SK-N-SH (cell line): ENCODE results near the gene HSPBP1. TPM values are rescaled to one million over a fixed set of nuclear protein-coding genes. Genes with fewer than 3 reads are reported as not detected.

Source experiments
- CHD2 ChIP-seq: fragments of 150-350 bp; IDR thresholded peaks from 2 replicates; pipeline ENCODE4 v1.6.1; 2018; ENCODE audit warnings: low read length; ENCODE audit not compliant: partially characterized antibody
- CTCF ChIP-seq: fragments of 200-600 bp; sonication (generic); IDR thresholded peaks from 2 replicates; pipeline ENCODE4 v1.6.1; 2017; ENCODE audit warnings: antibody characterized with exemption, mild to moderate bottlenecking, moderate library complexity
- ELF1 ChIP-seq: IDR thresholded peaks from 2 replicates; pipeline ENCODE4 v1.4.0; 2012
- EZH2phosphoT487 ChIP-seq: fragments of 200-600 bp; sonication (generic); IDR thresholded peaks from 2 replicates; pipeline ENCODE4 v1.6.1; 2017; ENCODE audit warnings: low read depth, mixed run types, mild to moderate bottlenecking, antibody characterized with exemption, moderate library complexity, borderline replicate concordance
- FOSL2 ChIP-seq: IDR thresholded peaks from 2 replicates; pipeline ENCODE4 v1.4.0; 2012; ENCODE audit warnings: low read depth, mild to moderate bottlenecking, moderate library complexity, borderline replicate concordance
- FOXJ3 ChIP-seq: sonication (generic); formaldehyde crosslinking; IDR thresholded peaks from 2 replicates; pipeline ENCODE4 v1.5.1; 2020; ENCODE audit warnings: mild to moderate bottlenecking, missing genetic modification reagents
- GATA2 ChIP-seq: sonication (generic); formaldehyde crosslinking; IDR thresholded peaks from 2 replicates; pipeline ENCODE4 v1.5.0; 2020; ENCODE audit warnings: mild to moderate bottlenecking, missing genetic modification reagents
- MAX ChIP-seq: IDR thresholded peaks from 2 replicates; pipeline ENCODE4 v1.4.0; 2012; ENCODE audit warnings: low read depth
- MXI1 ChIP-seq: IDR thresholded peaks from 2 replicates; pipeline ENCODE4 v1.6.1; 2012; ENCODE audit warnings: mild to moderate bottlenecking, low read depth, low read length, improper control_type of control experiment
- POLR2AphosphoS5 ChIP-seq: IDR thresholded peaks from 2 replicates; pipeline ENCODE4 v1.6.1; 2012; ENCODE audit warnings: low read depth, low read length
- REST ChIP-seq: IDR thresholded peaks from 2 replicates; pipeline ENCODE4 v1.6.1; 2012; ENCODE audit warnings: mild to moderate bottlenecking, low read depth, low read length, moderate library complexity
- RFX5 ChIP-seq: IDR thresholded peaks from 2 replicates; pipeline ENCODE4 v1.6.1; 2012; ENCODE audit warnings: mild to moderate bottlenecking, improper control_type of control experiment, low read length
- TAF1 ChIP-seq: IDR thresholded peaks from 2 replicates; pipeline ENCODE4 v1.6.1; 2012; ENCODE audit warnings: low read depth, mild to moderate bottlenecking, low read length, moderate library complexity, borderline replicate concordance
- TEAD4 ChIP-seq: IDR thresholded peaks from 2 replicates; pipeline ENCODE4 v1.4.0; 2012; ENCODE audit warnings: mild to moderate bottlenecking, borderline replicate concordance; ENCODE audit not compliant: insufficient read depth
- YY1 ChIP-seq: IDR thresholded peaks from 2 replicates; pipeline ENCODE4 v1.4.0; 2012; ENCODE audit warnings: low read depth, mild to moderate bottlenecking
- ZBTB33 ChIP-seq: IDR thresholded peaks from 2 replicates; pipeline ENCODE4 v1.4.0; 2012; ENCODE audit warnings: low read depth, borderline replicate concordance
- polyA plus RNA-seq, 3 experiments: library from polyadenylated mRNA; depleted of rRNA; stranded (reverse); fragments of >200 nt; gene quantifications; 2 replicates each; pipeline ENCODE4 v1.2.3, GENCODE V29; 2012

Gene HSPBP1
- polyA plus RNA-seq, 1 of the 3 experiments (the other 2 are of a cell fraction) = 55.4 TPM

GRCh38 chr19:55258828-55259539, 20.9 kb downstream of the HSPBP1 start, which contains the start of gene PPP6R1 (continued):
- TF ChIP-seq REST (peak; percentile 64; the same call in 1 of the 2 replicates), GATA2 (CRISPR knock-in tag) (no peak), MXI1 (peak; percentile 70), ZBTB33 (peak; percentile 87), EZH2phosphoT487 (no peak), TEAD4 (peak; percentile 44; the same call in 1 of the 2 replicates), FOSL2 (no peak; the same call in 1 of the 2 replicates), CHD2 (peak; percentile 90), ELF1 (peak; percentile 79; the same call in 1 of the 2 replicates), YY1 (peak; percentile 80), CTCF (no peak), POLR2AphosphoS5 (peak; percentile 96), TAF1 (peak; percentile 95), RFX5 (peak; percentile 85; the same call in 1 of the 2 replicates), MAX (peak; percentile 88), FOXJ3 (CRISPR knock-in tag) (no peak)
